Epithelial cell of esophagus (primary cell): ENCODE data around the gene MEF2A.
A peak's percentile ranks its signal among the peaks of the same experiment; 100 is the strongest.

Experiments used
- DNase-seq: peaks from one replicate; pipeline ENCODE4 v3.0.0; 2010; ENCODE audit warnings: low read depth
- H3K4me3 ChIP-seq: 2 replicates; pipeline ENCODE4 v1.5.1; 2011; ENCODE audit warnings: mild to moderate bottlenecking, low read length, control low read depth
- CTCF ChIP-seq: IDR thresholded peaks from 2 replicates; pipeline ENCODE4 v1.5.1; 2011; ENCODE audit warnings: low read depth, mild to moderate bottlenecking, low read length, control low read depth, inconsistent platforms; ENCODE audit not compliant: insufficient read depth; ENCODE audit errors: missing control alignments

Gene MEF2A

GRCh38 chr15:99706557-99707303 lies 140.9 kb downstream of the MEF2A start:
- H3K4me3 ChIP-seq: no peak overlapping the region
- no peak for DNase-seq
- no peak for TF ChIP-seq CTCF

- peak; percentile 63 for DNase-seq
- TF ChIP-seq CTCF: no peak
- H3K4me3 ChIP-seq: no peak overlapping the region
Measured at GRCh38 chr15:99707473-99708270, 141.9 kb downstream of the MEF2A start.

GRCh38 chr15:99708563-99708962 lies 142.8 kb downstream of the MEF2A start:
- peak; percentile 95 for DNase-seq
- no peak overlapping the region for H3K4me3 ChIP-seq
- no peak for TF ChIP-seq CTCF

- H3K4me3 ChIP-seq: no peak overlapping the region
Measured at GRCh38 chr15:99709243-99709986, 143.6 kb downstream of the MEF2A start.

GRCh38 chr15:99711625-99712024 lies 145.8 kb downstream of the MEF2A start:
- no peak for TF ChIP-seq CTCF
- no peak for DNase-seq
- no peak overlapping the region for H3K4me3 ChIP-seq

More at GRCh38 chr15:99709243-99709986, 143.6 kb downstream of the MEF2A start:
- TF ChIP-seq CTCF: no peak
- no peak for DNase-seq

- no peak for DNase-seq
- H3K4me3 ChIP-seq: no peak overlapping the region
- no peak for TF ChIP-seq CTCF
Measured at GRCh38 chr15:99712415-99712814, 146.6 kb downstream of the MEF2A start.
